ENCODE measurements around the gene IL12RB2.
"Not testable (repeated sequence)": the region's sequence is repeated elsewhere in the genome, so short reads cannot be mapped to it uniquely, and the experiment has no call there.

DNA sequence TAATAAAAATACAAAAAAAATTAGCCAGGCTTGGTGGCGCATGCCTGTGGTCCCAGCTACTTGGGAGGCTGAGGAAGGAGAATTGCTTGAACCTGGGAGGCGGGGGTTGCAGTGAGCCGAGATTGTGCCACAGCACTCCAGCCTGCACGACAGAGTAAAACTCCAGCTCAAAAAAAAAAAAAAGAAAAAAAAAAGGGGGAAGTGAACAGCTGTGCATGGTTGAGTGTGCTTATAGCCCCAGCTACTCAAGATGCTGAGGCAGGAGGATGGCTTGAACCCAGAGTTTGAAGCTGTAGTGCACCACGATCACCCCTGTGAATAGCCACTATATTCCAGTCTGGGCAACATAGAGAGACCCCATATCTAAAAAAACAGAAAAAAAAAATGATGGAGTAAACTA lies 138.3 kb downstream of the IL12RB2 start:
- TF ChIP-seq, protein P1, sequence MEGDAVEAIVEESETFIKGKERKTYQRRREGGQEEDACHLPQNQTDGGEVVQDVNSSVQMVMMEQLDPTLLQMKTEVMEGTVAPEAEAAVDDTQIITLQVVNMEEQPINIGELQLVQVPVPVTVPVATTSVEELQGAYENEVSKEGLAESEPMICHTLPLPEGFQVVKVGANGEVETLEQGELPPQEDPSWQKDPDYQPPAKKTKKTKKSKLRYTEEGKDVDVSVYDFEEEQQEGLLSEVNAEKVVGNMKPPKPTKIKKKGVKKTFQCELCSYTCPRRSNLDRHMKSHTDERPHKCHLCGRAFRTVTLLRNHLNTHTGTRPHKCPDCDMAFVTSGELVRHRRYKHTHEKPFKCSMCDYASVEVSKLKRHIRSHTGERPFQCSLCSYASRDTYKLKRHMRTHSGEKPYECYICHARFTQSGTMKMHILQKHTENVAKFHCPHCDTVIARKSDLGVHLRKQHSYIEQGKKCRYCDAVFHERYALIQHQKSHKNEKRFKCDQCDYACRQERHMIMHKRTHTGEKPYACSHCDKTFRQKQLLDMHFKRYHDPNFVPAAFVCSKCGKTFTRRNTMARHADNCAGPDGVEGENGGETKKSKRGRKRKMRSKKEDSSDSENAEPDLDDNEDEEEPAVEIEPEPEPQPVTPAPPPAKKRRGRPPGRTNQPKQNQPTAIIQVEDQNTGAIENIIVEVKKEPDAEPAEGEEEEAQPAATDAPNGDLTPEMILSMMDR (IDR thresholded peaks at IDR 0.05) = not testable (repeated sequence)
- not testable (repeated sequence) for TF ChIP-seq EZH2, EZH2phosphoT487 (IDR thresholded peaks at IDR 0.05)

Measured in neural progenitor cell (in vitro differentiated cells).